Measurements from ENCODE around the gene TMEM184B.

DNA sequence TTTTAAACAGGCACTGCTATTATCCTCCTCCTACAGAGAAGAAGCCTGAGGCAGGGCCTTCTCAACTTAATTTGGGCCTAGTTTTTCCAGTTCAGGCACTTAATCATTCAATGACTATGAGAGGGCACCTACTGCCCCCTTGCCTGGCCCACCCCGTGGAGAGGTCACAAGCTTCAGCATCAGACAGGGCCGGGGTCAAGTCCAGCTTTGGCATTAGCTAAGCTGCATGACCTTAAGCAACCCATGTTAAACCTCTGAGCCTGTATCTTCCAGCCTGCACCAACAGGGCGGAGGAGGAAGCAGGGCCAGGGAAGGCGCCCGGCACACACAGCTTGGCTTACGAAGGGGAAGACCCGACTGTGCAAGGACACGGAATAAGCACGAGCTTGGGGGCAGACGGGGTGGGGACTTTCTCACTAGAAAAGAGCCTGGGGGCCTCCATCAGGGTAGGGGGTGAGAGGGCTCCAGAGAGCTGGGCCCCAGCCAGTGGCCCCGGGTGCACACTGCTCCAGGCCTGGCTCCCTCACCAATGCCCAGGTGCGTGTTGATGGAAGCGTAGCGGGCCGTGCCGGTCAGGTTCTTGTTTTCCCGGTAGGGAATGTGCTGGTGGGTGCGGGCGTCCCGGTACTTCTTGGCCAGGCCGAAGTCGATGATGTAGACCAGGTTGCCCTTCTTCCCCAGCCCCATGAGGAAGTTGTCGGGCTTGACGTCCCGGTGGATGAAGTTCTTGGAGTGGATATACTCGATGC, 27.6 kb upstream of the TMEM184B start:
- TF ChIP-seq, protein P1, sequence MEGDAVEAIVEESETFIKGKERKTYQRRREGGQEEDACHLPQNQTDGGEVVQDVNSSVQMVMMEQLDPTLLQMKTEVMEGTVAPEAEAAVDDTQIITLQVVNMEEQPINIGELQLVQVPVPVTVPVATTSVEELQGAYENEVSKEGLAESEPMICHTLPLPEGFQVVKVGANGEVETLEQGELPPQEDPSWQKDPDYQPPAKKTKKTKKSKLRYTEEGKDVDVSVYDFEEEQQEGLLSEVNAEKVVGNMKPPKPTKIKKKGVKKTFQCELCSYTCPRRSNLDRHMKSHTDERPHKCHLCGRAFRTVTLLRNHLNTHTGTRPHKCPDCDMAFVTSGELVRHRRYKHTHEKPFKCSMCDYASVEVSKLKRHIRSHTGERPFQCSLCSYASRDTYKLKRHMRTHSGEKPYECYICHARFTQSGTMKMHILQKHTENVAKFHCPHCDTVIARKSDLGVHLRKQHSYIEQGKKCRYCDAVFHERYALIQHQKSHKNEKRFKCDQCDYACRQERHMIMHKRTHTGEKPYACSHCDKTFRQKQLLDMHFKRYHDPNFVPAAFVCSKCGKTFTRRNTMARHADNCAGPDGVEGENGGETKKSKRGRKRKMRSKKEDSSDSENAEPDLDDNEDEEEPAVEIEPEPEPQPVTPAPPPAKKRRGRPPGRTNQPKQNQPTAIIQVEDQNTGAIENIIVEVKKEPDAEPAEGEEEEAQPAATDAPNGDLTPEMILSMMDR (IDR thresholded peaks at IDR 0.05): no peak
- no peak for TF ChIP-seq EZH2 (IDR thresholded peaks at IDR 0.05; ENCODE audit: borderline replicate concordance, insufficient read depth, low read depth, low read length, poor library complexity, severe bottlenecking)
